K562 (cell line): ENCODE results near the gene TMED7. TPM values are rescaled to one million over a fixed set of nuclear protein-coding genes. Genes with fewer than 3 reads are reported as not detected.

ENCODE experiments used
- ATAC-seq: fragments of 200-7000 bp; cut with Tn5 transposase; 3 replicates; pipeline ENCODE4 v1.9.1; 2020; ENCODE audit warnings: moderate library complexity
- BruUV-seq: library from RNA; stranded (reverse); fragments of 400-500 nt; replicated peaks from 2 replicates; lab custom pipeline; 2021; lab: Mats Ljungman, UMichigan
- CTCF ChIA-PET: fragments of 300-600 bp; formaldehyde crosslinking; extraction: SDS; loops from one replicate; lab custom pipeline; 2021; ENCODE audit warnings: low intra/inter-chr PET ratio; lab: Yijun Ruan, JAX
- POLR2A ChIA-PET: fragments of 300-600, 350-650 bp; sonication (Branson Sonifier 250); formaldehyde crosslinking; extraction: SDS; loops from one replicate; lab custom pipeline; 2021; ENCODE audit warnings: antibody characterized with exemption, inconsistent platforms; lab: Yijun Ruan, JAX
- DNase-seq, 4 experiments: peaks; one replicate each; pipeline versions ENCODE4 v3.0.0 to v3.0.0-alpha.2; 2011 to 2018; ENCODE audit warnings: low spot score in 3 of 4, mixed read lengths in 3 of 4; ENCODE audit errors: extremely low read depth in 1 of 4
- FAIRE-seq: peaks from 2 replicates; lab custom pipeline; 2011; peaks lifted over from hg19 to GRCh38; lab: Jason Lieb, UNC
- H2AFZ ChIP-seq: 2 replicates; pipeline ENCODE4 v1.6.0; 2011; ENCODE audit warnings: low read depth, low read length, control low read depth, inconsistent platforms
- H3K27ac ChIP-seq: fragments of 200-600 bp; 3 replicates; pipeline ENCODE4 v1.8.0; 2011; ENCODE audit warnings: low read depth, mild to moderate bottlenecking, control low read depth, inconsistent platforms, low read length, moderate library complexity, mixed read lengths; ENCODE audit errors: extremely low read depth
- H3K27me3 ChIP-seq, 2 experiments: fragments of 300-600 bp in 1 of 2; 2 replicates in 1 of 2; 3 replicates in 1 of 2; pipeline versions ENCODE4 v1.6.0 to v1.8.0; 2011; ENCODE audit warnings: inconsistent platforms in 2 of 2, low read length in 2 of 2, mild to moderate bottlenecking in 1 of 2, mixed read lengths in 1 of 2, moderate library complexity in 1 of 2; ENCODE audit not compliant: control insufficient read depth in 2 of 2, insufficient read depth in 2 of 2
- H3K36me3 ChIP-seq: fragments of 300-600 bp; 3 replicates; pipeline ENCODE4 v1.8.0; 2011; ENCODE audit warnings: mild to moderate bottlenecking, low read length, inconsistent platforms; ENCODE audit not compliant: control insufficient read depth, insufficient read depth
- H3K4me1 ChIP-seq, 2 experiments: fragments of 200-600 bp in 1 of 2; replicated peaks in 1 of 2; 2 replicates in 1 of 2; 3 replicates in 1 of 2; pipeline versions ENCODE4 v1.5.1 to v1.8.0; 2011; ENCODE audit warnings: inconsistent platforms in 2 of 2, low read length in 2 of 2, mild to moderate bottlenecking in 1 of 2, mixed read lengths in 1 of 2, moderate library complexity in 1 of 2; ENCODE audit not compliant: control insufficient read depth in 2 of 2, insufficient read depth in 2 of 2
- H3K4me2 ChIP-seq: 2 replicates; pipeline ENCODE4 v1.6.1; 2011; ENCODE audit warnings: low read length, control low read depth, inconsistent platforms, mixed read lengths; ENCODE audit not compliant: insufficient read depth
- H3K4me3 ChIP-seq: fragments of 200-600 bp; sonication (generic), shearing (Covaris generic); 2 replicates; pipeline ENCODE4 v1.5.1; 2016; ENCODE audit warnings: control low read depth, inconsistent platforms
- H3K79me2 ChIP-seq: fragments of 200-600 bp; 3 replicates; pipeline ENCODE4 v1.8.0; 2011; ENCODE audit warnings: low read length, inconsistent platforms; ENCODE audit not compliant: control insufficient read depth, insufficient read depth
- H3K9ac ChIP-seq, 2 experiments: 2 replicates each; pipeline versions ENCODE4 v1.6.0 to v1.6.1; 2011; ENCODE audit warnings: low read depth in 2 of 2, low read length in 2 of 2, control low read depth in 1 of 2, inconsistent platforms in 1 of 2, mild to moderate bottlenecking in 1 of 2, mixed read lengths in 1 of 2; ENCODE audit not compliant: insufficient read depth in 1 of 2
- H3K9me1 ChIP-seq: one replicate; pipeline ENCODE4 v1.6.0; 2011; ENCODE audit warnings: inconsistent platforms, mild to moderate bottlenecking, low read length, moderate library complexity; ENCODE audit not compliant: control insufficient read depth, insufficient read depth
- H3K9me3 ChIP-seq: replicated peaks from 2 replicates; pipeline ENCODE4 v1.5.1; 2011; ENCODE audit warnings: low read depth, low read length, inconsistent platforms; ENCODE audit not compliant: control insufficient read depth, insufficient read depth
- H4K20me1 ChIP-seq: replicated peaks from 2 replicates; pipeline ENCODE4 v1.6.1; 2011; ENCODE audit warnings: low read length, inconsistent platforms, mixed read lengths; ENCODE audit not compliant: control insufficient read depth, insufficient read depth
- BRCA1 ChIP-seq, 2 experiments: fragments of 450-650 bp in 1 of 2; sonication (generic) in 1 of 2; formaldehyde crosslinking in 1 of 2; IDR thresholded peaks; 2 replicates each; pipeline versions ENCODE4 v1.5.0 to v1.6.1; 2017 to 2020; ENCODE audit warnings: mild to moderate bottlenecking in 1 of 2, missing genetic modification reagents in 1 of 2
- E2F6 ChIP-seq, 2 experiments: IDR thresholded peaks; 2 replicates each; pipeline ENCODE4 v1.6.1; 2011; ENCODE audit warnings: borderline replicate concordance in 1 of 2, control low read depth in 1 of 2, low read depth in 1 of 2, low read length in 1 of 2, mild to moderate bottlenecking in 1 of 2, mixed read lengths in 1 of 2, moderate library complexity in 1 of 2; ENCODE audit not compliant: insufficient read depth in 1 of 2, insufficient read length in 1 of 2, poor library complexity in 1 of 2, severe bottlenecking in 1 of 2; ENCODE audit errors: extremely low read depth in 1 of 2
- NFRKB ChIP-seq: fragments of 450-650 bp; IDR thresholded peaks from 2 replicates; pipeline ENCODE4 v1.6.1; 2016; ENCODE audit warnings: low read depth
- NFYB ChIP-seq: IDR thresholded peaks from 2 replicates; pipeline ENCODE4 v1.6.1; 2011; ENCODE audit warnings: mild to moderate bottlenecking, moderate library complexity; ENCODE audit not compliant: insufficient read length; ENCODE audit errors: extremely low read depth
- NR2F6 ChIP-seq: fragments of 450-650 bp; formaldehyde crosslinking; IDR thresholded peaks from 2 replicates; pipeline ENCODE4 v1.4.0; 2020; ENCODE audit warnings: mild to moderate bottlenecking
- RAD51 ChIP-seq: fragments of 450-650 bp; IDR thresholded peaks from 2 replicates; pipeline ENCODE4 v1.7.1; 2016; ENCODE audit warnings: low read depth, mild to moderate bottlenecking, borderline replicate concordance
- TEAD1 ChIP-seq, 2 experiments: fragments of 450-650 bp in 1 of 2; sonication (generic) in 1 of 2; formaldehyde crosslinking; IDR thresholded peaks; 2 replicates each; pipeline versions ENCODE4 v1.4.0 to v1.8.0; 2020 to 2022; ENCODE audit warnings: mild to moderate bottlenecking in 2 of 2, missing genetic modification reagents in 1 of 2
- ZNF124 ChIP-seq: sonication (generic); formaldehyde crosslinking; IDR thresholded peaks from 2 replicates; pipeline ENCODE4 v1.8.1; 2022; ENCODE audit warnings: missing genetic modification reagents
- ZNF239 ChIP-seq: fragments of 250-450 bp; sonication (Bioruptor Pico); IDR thresholded peaks from 2 replicates; pipeline ENCODE4 v1.4.0; 2020; ENCODE audit warnings: mild to moderate bottlenecking
- ZNF354B ChIP-seq: fragments of 250-450 bp; sonication (Bioruptor Pico); IDR thresholded peaks from 2 replicates; pipeline ENCODE4 v1.4.0; 2020
- ZNF408 ChIP-seq: fragments of 250-450 bp; sonication (Bioruptor Pico); IDR thresholded peaks from 2 replicates; pipeline ENCODE4 v1.4.0; 2020; ENCODE audit warnings: low read depth, mild to moderate bottlenecking, moderate library complexity
- ZNF586 ChIP-seq: fragments of 450-650 bp; formaldehyde crosslinking; conservative IDR thresholded peaks from 2 replicates; pipeline ENCODE4 v1.4.0; 2020; ENCODE audit warnings: mild to moderate bottlenecking, moderate library complexity
- ZNF717 ChIP-seq: fragments of 250-450 bp; sonication (Bioruptor Pico); IDR thresholded peaks from 2 replicates; pipeline ENCODE4 v1.5.0; 2021
- WGBS: fragments of 100-300 bp; shearing (Covaris generic); methylation state at CpG from one replicate; pipeline ENCODE4 v1.1.6; 2016; ENCODE audit warnings: low coverage, mixed read lengths; ENCODE audit not compliant: insufficient coverage; ENCODE audit errors: missing lambda C conversion rate; 5-methylcytosine and 5-hydroxymethylcytosine counted together
- in situ Hi-C: fragments of 300-500 bp; cut with MboI; formaldehyde crosslinking; loops from 4 replicates; pipeline ENCODE4 v1.15.0; 2018; ENCODE audit warnings: inconsistent platforms, mixed read lengths
- intact Hi-C: fragments of 100-400 bp; cut with micrococcal nuclease; formaldehyde crosslinking; loops from 2 replicates; pipeline ENCODE4 v1.14.2; 2022
- polyA plus RNA-seq, 8 experiments: library from polyadenylated mRNA; depleted of rRNA in 4 of 8; stranded (reverse) in 5 of 8; unstranded in 3 of 8; fragments of >200 nt; fragmentation: Nextera tagmentation in 2 of 8; fragmentation: Illumina TruSeq in 1 of 8; extraction: Ambion mirVana in 2 of 8; extraction: Trizol in 1 of 8; gene quantifications; 2 replicates each; pipeline versions ENCODE4 v1.2.1 to v1.2.3, GENCODE V29; 2011 to 2014; ENCODE audit warnings: inconsistent platforms in 1 of 8, missing spikeins in 1 of 8
- total RNA-seq, 7 experiments: library from RNA; depleted of rRNA in 6 of 7; stranded (reverse); fragments of >200 nt in 6 of 7; fragmentation: Illumina TruSeq in 2 of 7; extraction: Trizol in 2 of 7; gene quantifications; 2 replicates each; pipeline versions ENCODE4 v1.2.1 to v1.2.3, GENCODE V29; 2011 to 2021; ENCODE audit warnings: low replicate concordance in 1 of 7
- TF ChIP-seq, protein P1 (sequence below): fragments of 250-450 bp; sonication (Bioruptor Pico); IDR thresholded peaks from 2 replicates; pipeline ENCODE4 v1.8.0; 2021; ENCODE audit warnings: moderate library complexity, mild to moderate bottlenecking, inconsistent platforms
- TF ChIP-seq, protein P2 (sequence below): fragments of 450-650 bp; IDR thresholded peaks from 2 replicates; pipeline ENCODE4 v1.6.1; 2016; ENCODE audit warnings: borderline replicate concordance
- TF ChIP-seq, protein P3 (sequence below): fragments of 250-450 bp; sonication (Bioruptor Pico); IDR thresholded peaks from 2 replicates; pipeline ENCODE4 v1.8.0; 2021; ENCODE audit warnings: mild to moderate bottlenecking, moderate library complexity

Gene TMED7
- total and polyA plus RNA-seq, 9 of the 15 experiments (the other 6 are each of a cell fraction or from before 2014, with no cell fraction given): 15.9 to 93.4 (median 41.7) TPM

DNA sequence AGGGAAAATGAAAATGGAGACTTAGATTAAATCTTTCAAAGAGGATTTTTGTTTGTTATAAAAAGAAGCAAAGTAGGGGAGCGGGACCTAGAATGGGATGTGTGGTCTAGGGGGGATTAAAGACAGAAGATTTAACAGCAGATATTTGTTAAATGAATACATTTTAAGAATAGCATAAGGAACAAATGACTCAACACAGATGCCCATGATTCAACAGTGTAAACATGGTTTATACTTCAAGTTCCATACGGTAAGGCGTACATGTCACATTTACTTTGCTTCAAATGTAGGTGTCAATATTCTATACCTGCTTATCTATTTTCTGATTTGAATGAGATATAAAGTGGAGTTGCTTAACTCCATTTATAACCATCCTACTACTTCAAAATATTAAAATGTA is 25.1 kb downstream of the TMED7 start:
- Histone ChIP-seq H3K9ac (no peak overlapping the region), H3K4me1 (peaks cover 3 to 8% of the 10 kb centered on the region in 2 experiments; a peak in 2 of 5 replicates), H3K36me3 (peaks cover 24% of the 10 kb centered on the region; the same call in 2 of the 3 replicates), H3K27ac (no peak overlapping the region), H3K9me1 (no peaks in the 10 kb centered on the region), H2AFZ (no peak overlapping the region), H3K79me2 (0 out of 3 replicates have a peak, but pooled peaks cover 4% of the 10 kb centered on the region), H3K9me3 (no peaks in the 10 kb centered on the region), H4K20me1 (no peaks in the 10 kb centered on the region), H3K4me2 (no peak overlapping the region), H3K4me3 (no peak overlapping the region), H3K27me3 (no peaks in the 10 kb centered on the region)
- no TSS peak for BruUV-seq
- intact Hi-C loops (no loop called here), in situ Hi-C loops (no loop called here)
- ChIA-PET CTCF (no interaction called here), POLR2A (interaction anchor here (0.7 to 1.1 kb wide), 2 partner anchors 9 to 142 kb away, joined by 3 read pairs; no protein-coding TSS in a partner anchor)
- WGBS: 83% methylated on average over 3 of the region's 3 CpGs
- no peak for FAIRE-seq
- ATAC-seq: no peak
- TF ChIP-seq, protein P1, sequence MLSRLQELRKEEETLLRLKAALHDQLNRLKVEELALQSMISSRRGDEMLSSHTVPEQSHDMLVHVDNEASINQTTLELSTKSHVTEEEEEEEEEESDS (CRISPR knock-in tag): no peak
- TF ChIP-seq E2F6 (IDR thresholded peaks at IDR 0.05; ENCODE audit: borderline replicate concordance in 1 of 2, extremely low read depth in 1 of 2, insufficient read depth in 1 of 2, insufficient read length in 1 of 2, low read depth in 1 of 2, low read length in 1 of 2, poor library complexity in 1 of 2, severe bottlenecking in 1 of 2) (no peak), BRCA1 (IDR thresholded peaks at IDR 0.05) (no peak), BRCA1 (CRISPR knock-in tag; IDR thresholded peaks at IDR 0.05) (no peak), ZNF586 (CRISPR knock-in tag) (no peak), ZNF408 (CRISPR knock-in tag) (no peak), ZNF239 (CRISPR knock-in tag) (no peak), ZNF354B (no peak), RAD51 (no peak), ZNF124 (CRISPR knock-in tag) (no peak), NR2F6 (CRISPR knock-in tag) (no peak), NFYB (no peak), ZNF717 (no peak), NFRKB (no peak), TEAD1 (CRISPR knock-in tag; IDR thresholded peaks at IDR 0.05) (no peak)
- TF ChIP-seq, protein P2, sequence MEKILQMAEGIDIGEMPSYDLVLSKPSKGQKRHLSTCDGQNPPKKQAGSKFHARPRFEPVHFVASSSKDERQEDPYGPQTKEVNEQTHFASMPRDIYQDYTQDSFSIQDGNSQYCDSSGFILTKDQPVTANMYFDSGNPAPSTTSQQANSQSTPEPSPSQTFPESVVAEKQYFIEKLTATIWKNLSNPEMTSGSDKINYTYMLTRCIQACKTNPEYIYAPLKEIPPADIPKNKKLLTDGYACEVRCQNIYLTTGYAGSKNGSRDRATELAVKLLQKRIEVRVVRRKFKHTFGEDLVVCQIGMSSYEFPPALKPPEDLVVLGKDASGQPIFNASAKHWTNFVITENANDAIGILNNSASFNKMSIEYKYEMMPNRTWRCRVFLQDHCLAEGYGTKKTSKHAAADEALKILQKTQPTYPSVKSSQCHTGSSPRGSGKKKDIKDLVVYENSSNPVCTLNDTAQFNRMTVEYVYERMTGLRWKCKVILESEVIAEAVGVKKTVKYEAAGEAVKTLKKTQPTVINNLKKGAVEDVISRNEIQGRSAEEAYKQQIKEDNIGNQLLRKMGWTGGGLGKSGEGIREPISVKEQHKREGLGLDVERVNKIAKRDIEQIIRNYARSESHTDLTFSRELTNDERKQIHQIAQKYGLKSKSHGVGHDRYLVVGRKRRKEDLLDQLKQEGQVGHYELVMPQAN: no peak
- TF ChIP-seq, protein P3, sequence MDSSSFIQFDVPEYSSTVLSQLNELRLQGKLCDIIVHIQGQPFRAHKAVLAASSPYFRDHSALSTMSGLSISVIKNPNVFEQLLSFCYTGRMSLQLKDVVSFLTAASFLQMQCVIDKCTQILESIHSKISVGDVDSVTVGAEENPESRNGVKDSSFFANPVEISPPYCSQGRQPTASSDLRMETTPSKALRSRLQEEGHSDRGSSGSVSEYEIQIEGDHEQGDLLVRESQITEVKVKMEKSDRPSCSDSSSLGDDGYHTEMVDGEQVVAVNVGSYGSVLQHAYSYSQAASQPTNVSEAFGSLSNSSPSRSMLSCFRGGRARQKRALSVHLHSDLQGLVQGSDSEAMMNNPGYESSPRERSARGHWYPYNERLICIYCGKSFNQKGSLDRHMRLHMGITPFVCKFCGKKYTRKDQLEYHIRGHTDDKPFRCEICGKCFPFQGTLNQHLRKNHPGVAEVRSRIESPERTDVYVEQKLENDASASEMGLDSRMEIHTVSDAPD: no peak
- DNase-seq: no peak
